ENCODE results near the gene OR4K1. TPM values are rescaled to one million over a fixed set of nuclear protein-coding genes. Genes with fewer than 3 reads are reported as not detected.

OR4K1 gene
- total RNA-seq (2014; rRNA removed; shearing (Covaris generic)): not detected in 2 replicates

GRCh38 chr14:19930617-19931016 lies at the start of gene OR4K1:
OR4K1 (plus strand) TSS chr14:19930917; CDS start chr14:19935667, 4,750 bp downstream.

GRCh38 chr14:19920021-19920657 lies 10.6 kb upstream of the OR4K1 start, which contains the start of gene OR4K5:
OR4K5 (plus strand) TSS chr14:19920607; CDS start chr14:19920607, 0 bp downstream.

GRCh38 chr14:19975291-19975690 lies 44.6 kb downstream of the OR4K1 start, which contains the start of gene OR4K15:
OR4K15 (plus strand) TSS chr14:19975591; CDS start chr14:19975591, 0 bp downstream.

Other genes starting within 250 kb of the OR4K1 start
- gene OR11H2, start 217.0 kb upstream of the OR4K1 start, total RNA-seq (2014; rRNA removed; shearing (Covaris generic)): not detected in 2 replicates
- not detected in 2 replicates for gene OR4Q3, start 187.3 kb upstream of the OR4K1 start, total RNA-seq (2014; rRNA removed; shearing (Covaris generic))
- gene OR4M1, start 157.4 kb upstream of the OR4K1 start, total RNA-seq (2014; rRNA removed; shearing (Covaris generic)): not detected in 2 replicates
- not detected in 2 replicates for gene OR4N2, start 127.1 kb upstream of the OR4K1 start, total RNA-seq (2014; rRNA removed; shearing (Covaris generic))
- gene OR4K2, start 55.8 kb upstream of the OR4K1 start, total RNA-seq (2014; rRNA removed; shearing (Covaris generic)): not detected in 2 replicates
- not detected in 2 replicates for gene OR4K5, start 10.3 kb upstream of the OR4K1 start, total RNA-seq (2014; rRNA removed; shearing (Covaris generic))
- not detected in 2 replicates for gene OR4K15, start 44.7 kb downstream of the OR4K1 start, total RNA-seq (2014; rRNA removed; shearing (Covaris generic))
- gene OR4Q2, start 71.2 kb downstream of the OR4K1 start, total RNA-seq (2014; rRNA removed; shearing (Covaris generic)): not detected in 2 replicates
- gene OR4K14, start 88.4 kb downstream of the OR4K1 start, total RNA-seq (2014; rRNA removed; shearing (Covaris generic)): not detected in 2 replicates
- not detected in 2 replicates for gene OR4K13, start 105.1 kb downstream of the OR4K1 start, total RNA-seq (2014; rRNA removed; shearing (Covaris generic))
- not detected in 2 replicates for gene OR4L1, start 129.1 kb downstream of the OR4K1 start, total RNA-seq (2014; rRNA removed; shearing (Covaris generic))
- gene OR4K17, start 179.8 kb downstream of the OR4K1 start, total RNA-seq (2014; rRNA removed; shearing (Covaris generic)): not detected in 2 replicates
- gene OR4N5, start 207.9 kb downstream of the OR4K1 start, total RNA-seq (2014; rRNA removed; shearing (Covaris generic)): not detected in 2 replicates

Data from A375 (cell line).